SU-DHL-6 (cell line): Measurements from ENCODE around the gene RPL12.

Experiments used
- H2AFZ ChIP-seq: fragments of 200-600 bp; sonication (generic); 2 replicates; pipeline ENCODE4 v1.6.1; 2014; ENCODE audit warnings: low read depth, mild to moderate bottlenecking, moderate library complexity, mixed read lengths, antibody characterized with exemption, low read length; ENCODE audit not compliant: severe bottlenecking
- H3F3A ChIP-seq: fragments of 200-600 bp; shearing (Covaris generic); 2 replicates; pipeline ENCODE4 v1.6.0; 2016; ENCODE audit warnings: antibody characterized with exemption, mild to moderate bottlenecking; ENCODE audit not compliant: insufficient read depth
- H3K27ac ChIP-seq: fragments of 200-600 bp; sonication (generic); 2 replicates; pipeline ENCODE4 v1.5.1; 2016; ENCODE audit warnings: low read depth, mild to moderate bottlenecking, low read length, moderate library complexity, mixed read lengths
- H3K27me3 ChIP-seq: fragments of 200-600 bp; sonication (generic), shearing (Covaris generic); 2 replicates; pipeline ENCODE4 v1.6.0; 2014; ENCODE audit warnings: mild to moderate bottlenecking, low read length
- H3K36me3 ChIP-seq: fragments of 200-600 bp; sonication (generic); 2 replicates; pipeline ENCODE4 v1.6.1; 2014; ENCODE audit warnings: mild to moderate bottlenecking, low read length, mixed read lengths
- H3K4me2 ChIP-seq: fragments of 300-600, 200-600 bp; shearing (Covaris generic), sonication (generic); 2 replicates; pipeline ENCODE4 v1.6.0; 2014; ENCODE audit warnings: low read length, low read depth, mild to moderate bottlenecking; ENCODE audit not compliant: poor library complexity, severe bottlenecking
- H3K4me3 ChIP-seq: fragments of 200-600 bp; sonication (generic); 2 replicates; pipeline ENCODE4 v1.5.1; 2014; ENCODE audit warnings: antibody characterized with exemption, low read length, mild to moderate bottlenecking, mixed read lengths; ENCODE audit not compliant: insufficient read depth, poor library complexity, severe bottlenecking
- H3K79me2 ChIP-seq: fragments of 200-600 bp; sonication (generic); 2 replicates; pipeline ENCODE4 v1.6.1; 2014; ENCODE audit warnings: mild to moderate bottlenecking, low read length, moderate library complexity; ENCODE audit not compliant: insufficient read depth
- H3K9ac ChIP-seq: fragments of 200-600 bp; sonication (generic); 2 replicates; pipeline ENCODE4 v1.7.0; 2014; ENCODE audit warnings: mild to moderate bottlenecking, low read length
- H3K9me2 ChIP-seq: fragments of 200-600 bp; sonication (generic); replicated peaks from 2 replicates; pipeline ENCODE4 v1.6.1; 2014; ENCODE audit warnings: low read length; ENCODE audit not compliant: insufficient read depth
- H3K9me3 ChIP-seq: fragments of 200-600 bp; sonication (generic); 2 replicates; pipeline ENCODE4 v1.6.1; 2014; ENCODE audit warnings: low read length, mixed read lengths; ENCODE audit not compliant: insufficient read depth
- H4K20me1 ChIP-seq: fragments of 200-600 bp; sonication (generic); 2 replicates; pipeline ENCODE4 v1.6.1; 2014; ENCODE audit warnings: low read depth, mild to moderate bottlenecking, antibody characterized with exemption, low read length, moderate library complexity, mixed read lengths
- EZH2phosphoT487 ChIP-seq: fragments of 200-600 bp; sonication (generic), shearing (Covaris generic); conservative IDR thresholded peaks from 2 replicates; pipeline ENCODE4 v1.6.1; 2018; ENCODE audit warnings: mild to moderate bottlenecking, antibody characterized with exemption, low read length, moderate library complexity, mixed read lengths
- TF ChIP-seq, protein P1 (sequence below): fragments of 200-600 bp; sonication (generic); IDR thresholded peaks from one replicate; pipeline ENCODE4 v1.5.1; 2017; ENCODE audit warnings: antibody characterized with exemption, mild to moderate bottlenecking, low read length, moderate library complexity; ENCODE audit not compliant: insufficient read depth, poor library complexity, severe bottlenecking

Gene RPL12

GRCh38 chr9:127463911-127464310 lies 12.7 kb upstream of the RPL12 start:
- TF ChIP-seq EZH2phosphoT487, result no peak
- TF ChIP-seq, protein P1, sequence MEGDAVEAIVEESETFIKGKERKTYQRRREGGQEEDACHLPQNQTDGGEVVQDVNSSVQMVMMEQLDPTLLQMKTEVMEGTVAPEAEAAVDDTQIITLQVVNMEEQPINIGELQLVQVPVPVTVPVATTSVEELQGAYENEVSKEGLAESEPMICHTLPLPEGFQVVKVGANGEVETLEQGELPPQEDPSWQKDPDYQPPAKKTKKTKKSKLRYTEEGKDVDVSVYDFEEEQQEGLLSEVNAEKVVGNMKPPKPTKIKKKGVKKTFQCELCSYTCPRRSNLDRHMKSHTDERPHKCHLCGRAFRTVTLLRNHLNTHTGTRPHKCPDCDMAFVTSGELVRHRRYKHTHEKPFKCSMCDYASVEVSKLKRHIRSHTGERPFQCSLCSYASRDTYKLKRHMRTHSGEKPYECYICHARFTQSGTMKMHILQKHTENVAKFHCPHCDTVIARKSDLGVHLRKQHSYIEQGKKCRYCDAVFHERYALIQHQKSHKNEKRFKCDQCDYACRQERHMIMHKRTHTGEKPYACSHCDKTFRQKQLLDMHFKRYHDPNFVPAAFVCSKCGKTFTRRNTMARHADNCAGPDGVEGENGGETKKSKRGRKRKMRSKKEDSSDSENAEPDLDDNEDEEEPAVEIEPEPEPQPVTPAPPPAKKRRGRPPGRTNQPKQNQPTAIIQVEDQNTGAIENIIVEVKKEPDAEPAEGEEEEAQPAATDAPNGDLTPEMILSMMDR, result no peak
- no peak overlapping the region for H3K4me2 ChIP-seq
- H3K9me2 ChIP-seq, result no peaks in the 10 kb centered on the region
- H4K20me1 ChIP-seq, result no peaks in the 10 kb centered on the region
- H2AFZ ChIP-seq, result no peak overlapping the region
- no peaks in the 10 kb centered on the region for H3K36me3 ChIP-seq
- H3K4me3 ChIP-seq, result no peak overlapping the region
- no peaks in the 10 kb centered on the region for H3K9me3 ChIP-seq
- H3K27ac ChIP-seq, result no peak overlapping the region
- no peaks in the 10 kb centered on the region for H3K79me2 ChIP-seq
- no peaks in the 10 kb centered on the region for H3F3A ChIP-seq
- H3K9ac ChIP-seq, result no peak overlapping the region
- no peaks in the 10 kb centered on the region for H3K27me3 ChIP-seq

DNA sequence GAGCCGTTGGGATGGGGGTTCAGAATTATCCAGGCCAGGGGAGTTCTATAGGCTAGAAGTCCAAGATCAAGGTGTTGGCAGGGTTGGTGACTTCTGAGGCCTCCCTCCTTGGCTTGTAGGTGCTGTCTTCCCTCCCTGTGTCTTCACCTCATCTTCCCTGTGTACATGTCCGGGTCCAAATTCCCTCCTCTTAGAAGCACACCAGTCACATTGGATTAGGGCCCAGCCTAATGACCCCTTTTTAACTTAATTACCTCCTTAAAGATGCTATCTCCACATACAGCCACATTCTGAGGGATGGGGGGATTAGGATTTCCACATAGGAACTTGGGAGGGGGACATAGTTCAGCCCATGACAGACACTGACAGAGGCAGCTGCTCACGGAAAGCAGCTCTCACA lies 12.2 kb upstream of the RPL12 start:
- H2AFZ ChIP-seq, result no peak overlapping the region
- no peaks in the 10 kb centered on the region for H3K9me3 ChIP-seq
- H3K79me2 ChIP-seq, result no peaks in the 10 kb centered on the region
- H3K27me3 ChIP-seq, result no peaks in the 10 kb centered on the region
- H3K4me3 ChIP-seq, result no peak overlapping the region
- no peak overlapping the region for H3K4me2 ChIP-seq
- H3F3A ChIP-seq, result no peaks in the 10 kb centered on the region
- H3K9me2 ChIP-seq, result no peaks in the 10 kb centered on the region
- H4K20me1 ChIP-seq, result no peaks in the 10 kb centered on the region
- H3K27ac ChIP-seq, result no peak overlapping the region
- TF ChIP-seq, protein P1, result no peak
- TF ChIP-seq EZH2phosphoT487, result no peak
- H3K36me3 ChIP-seq, result no peaks in the 10 kb centered on the region
- H3K9ac ChIP-seq, result no peak overlapping the region

- H3K9me3 ChIP-seq, result no peaks in the 10 kb centered on the region
- H3F3A ChIP-seq, result no peaks in the 10 kb centered on the region
- H2AFZ ChIP-seq, result no peak overlapping the region
- H3K4me2 ChIP-seq, result no peak overlapping the region
- no peak overlapping the region for H3K27ac ChIP-seq
- H3K9ac ChIP-seq, result no peak overlapping the region
- no peaks in the 10 kb centered on the region for H3K27me3 ChIP-seq
- H3K79me2 ChIP-seq, result no peaks in the 10 kb centered on the region
- no peaks in the 10 kb centered on the region for H4K20me1 ChIP-seq
- TF ChIP-seq EZH2phosphoT487, result no peak
- TF ChIP-seq, protein P1, result no peak
- H3K9me2 ChIP-seq, result no peaks in the 10 kb centered on the region
- no peaks in the 10 kb centered on the region for H3K36me3 ChIP-seq
- no peak overlapping the region for H3K4me3 ChIP-seq
Measured at GRCh38 chr9:127458921-127459320, 7.7 kb upstream of the RPL12 start.
